Measurements from ENCODE around the gene SRGAP3.

The SRGAP3 gene

GRCh38 chr3:9021271-9022009 is 228.0 kb downstream of the SRGAP3 start:
- DNase-seq (ENCODE audit: low read depth, low spot score) = no peak

- no peak for DNase-seq (ENCODE audit: low read depth, low spot score)
Observed at GRCh38 chr3:9020426-9020825, 229.0 kb downstream of the SRGAP3 start.

DNA sequence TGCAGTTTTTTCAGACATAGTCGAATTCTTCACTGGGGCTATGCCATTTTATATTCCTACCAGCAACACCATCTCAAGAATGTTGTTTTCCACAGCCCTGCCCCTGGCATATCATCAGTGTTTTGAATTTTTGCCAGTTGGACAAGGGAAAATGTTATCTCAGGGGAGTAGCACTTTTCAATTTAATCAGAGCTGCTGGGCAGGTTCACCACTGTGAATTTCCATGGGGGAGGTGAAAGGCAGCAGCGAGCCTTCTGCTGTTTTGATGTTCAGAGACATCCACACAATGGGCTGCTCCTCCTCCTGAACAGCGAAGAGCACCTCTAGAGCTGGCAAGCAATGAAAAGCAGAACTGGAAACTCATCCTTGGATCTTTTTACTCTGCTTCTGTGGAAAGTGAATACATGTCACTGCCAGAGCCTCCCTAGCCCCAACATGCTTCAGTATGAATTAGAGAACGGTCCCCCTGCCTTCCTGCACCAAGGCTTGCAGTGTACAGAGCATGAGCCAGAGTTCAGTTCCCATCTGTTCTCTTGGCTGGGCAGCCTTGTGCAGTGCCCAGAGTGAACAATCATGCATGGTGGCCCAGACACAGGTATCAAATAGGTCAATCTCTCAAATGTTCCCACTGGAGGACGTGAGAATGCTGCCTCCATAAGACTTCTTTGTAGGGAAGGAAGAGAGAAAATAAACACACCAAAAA is 230.0 kb downstream of the SRGAP3 start:
- DNase-seq (ENCODE audit: low read depth, low spot score) = no peak

DNA sequence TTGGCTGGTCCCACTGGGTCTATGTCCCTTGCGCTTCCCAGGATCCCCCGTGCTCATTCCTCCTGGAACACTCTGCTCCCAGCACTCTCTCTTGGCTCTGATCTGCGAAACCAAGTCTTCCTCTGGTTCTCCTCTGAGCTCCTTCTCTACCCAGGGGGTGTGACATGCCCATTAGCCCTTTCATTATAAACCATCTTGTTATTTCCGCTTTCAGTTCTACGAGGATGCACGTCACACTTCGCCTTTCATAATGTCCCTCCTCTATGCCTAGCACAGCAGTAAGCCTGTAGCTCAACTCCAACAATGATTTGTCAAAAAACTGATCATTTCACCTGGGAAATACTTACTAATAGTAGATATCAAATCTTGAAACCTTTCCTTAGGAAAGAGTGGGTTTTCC is 234.2 kb downstream of the SRGAP3 start:
- DNase-seq (ENCODE audit: low read depth, low spot score) = no peak

- DNase-seq (ENCODE audit: low read depth, low spot score) = no peak
Observed at GRCh38 chr3:9013782-9014563, 235.5 kb downstream of the SRGAP3 start.

DNA sequence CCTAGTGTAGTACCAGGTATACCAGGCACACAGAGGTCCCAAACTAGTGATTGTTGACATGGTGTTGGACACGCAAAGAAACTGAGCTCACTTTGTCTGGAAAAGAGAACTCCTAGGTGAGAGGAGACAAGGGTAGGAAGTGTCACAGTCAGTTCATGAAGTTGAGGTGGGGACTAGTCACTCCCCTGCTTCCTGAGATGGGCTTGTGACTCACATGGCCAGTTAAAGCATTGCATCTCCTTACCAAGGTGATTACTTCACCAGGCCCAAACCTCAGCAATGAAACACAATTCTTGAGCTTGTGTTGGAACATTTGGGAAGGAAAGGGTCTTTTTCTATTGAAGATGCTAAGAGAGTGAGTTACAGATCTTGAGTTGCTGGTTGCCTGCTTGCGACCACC is 236.9 kb downstream of the SRGAP3 start:
- DNase-seq (ENCODE audit: low read depth, low spot score) = no peak

- DNase-seq (ENCODE audit: low read depth, low spot score) = no peak
Observed at GRCh38 chr3:9009976-9010545, 239.4 kb downstream of the SRGAP3 start.

- no peak for DNase-seq (ENCODE audit: low read depth, low spot score)
Observed at GRCh38 chr3:9008550-9009255, 240.7 kb downstream of the SRGAP3 start.

DNA sequence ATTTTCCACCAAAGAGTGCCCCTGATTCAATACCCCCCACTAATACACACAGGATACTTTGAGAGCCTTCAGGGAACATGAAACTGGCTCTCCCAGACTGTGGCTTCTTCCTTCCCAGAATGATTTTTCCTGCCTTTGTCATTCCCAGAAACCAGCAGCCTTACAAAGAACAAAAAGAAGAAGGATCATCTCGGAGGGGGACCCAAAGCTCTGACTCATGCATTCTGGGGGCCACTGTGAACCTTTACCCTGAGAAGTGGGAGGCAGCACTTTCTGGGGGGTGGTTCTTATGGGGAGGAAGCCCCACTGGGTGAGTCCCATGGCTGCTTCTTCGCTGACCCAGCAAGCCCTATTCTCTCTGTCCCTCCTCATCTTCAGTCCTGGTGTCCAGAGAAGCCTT is 241.5 kb downstream of the SRGAP3 start:
- DNase-seq (ENCODE audit: low read depth, low spot score) = no peak

GRCh38 chr3:9007213-9007612 is 242.2 kb downstream of the SRGAP3 start:
- no peak for DNase-seq (ENCODE audit: low read depth, low spot score)

- no peak for DNase-seq (ENCODE audit: low read depth, low spot score)
Observed at GRCh38 chr3:9000041-9000440, 249.4 kb downstream of the SRGAP3 start.

DNA sequence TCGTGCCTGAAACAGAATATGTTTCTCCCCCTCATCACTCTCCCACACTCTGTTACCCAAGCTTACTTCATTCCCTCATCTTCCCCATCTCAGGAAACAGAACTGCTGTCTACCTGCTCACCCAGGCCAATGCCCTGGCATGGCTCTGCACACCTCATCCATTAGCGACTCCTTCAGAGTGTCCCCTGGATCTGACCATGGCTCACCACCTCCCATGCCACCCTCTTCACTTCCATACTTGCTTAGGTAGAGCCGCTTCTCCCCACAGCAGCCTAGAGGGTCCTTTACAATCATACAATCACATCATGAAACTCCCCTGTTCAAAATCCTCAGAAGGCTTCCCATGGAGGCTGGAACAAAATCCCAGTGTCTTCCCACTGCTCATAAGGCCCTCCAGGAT is 252.3 kb downstream of the SRGAP3 start:
- no peak for DNase-seq (ENCODE audit: low read depth, low spot score)

DNA sequence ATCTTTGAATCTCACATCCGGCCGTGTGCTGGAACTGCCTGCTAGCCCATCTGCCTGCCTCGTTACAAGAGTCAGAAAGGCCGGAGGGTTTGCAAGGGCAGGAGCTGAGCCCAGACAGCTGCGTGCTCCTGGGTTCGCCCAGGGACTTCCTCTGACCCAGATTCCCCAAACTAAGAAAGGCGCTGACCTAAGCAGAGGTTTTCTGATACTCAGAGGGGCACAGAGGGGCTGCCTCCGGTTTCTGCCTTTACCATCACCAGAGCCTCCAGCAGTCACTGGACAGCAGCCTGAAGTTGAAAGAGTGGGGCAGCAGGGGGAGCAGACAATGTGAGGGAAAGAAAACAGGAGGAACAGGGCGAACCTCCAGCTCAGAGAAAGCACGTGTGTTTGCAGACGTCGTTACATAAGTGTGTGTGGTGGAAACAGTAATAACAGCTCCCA is 252.7 kb downstream of the SRGAP3 start:
- no peak for DNase-seq (ENCODE audit: low read depth, low spot score)

- no peak for DNase-seq (ENCODE audit: low read depth, low spot score)
Observed at GRCh38 chr3:8996216-8996615, 253.2 kb downstream of the SRGAP3 start.

DNA sequence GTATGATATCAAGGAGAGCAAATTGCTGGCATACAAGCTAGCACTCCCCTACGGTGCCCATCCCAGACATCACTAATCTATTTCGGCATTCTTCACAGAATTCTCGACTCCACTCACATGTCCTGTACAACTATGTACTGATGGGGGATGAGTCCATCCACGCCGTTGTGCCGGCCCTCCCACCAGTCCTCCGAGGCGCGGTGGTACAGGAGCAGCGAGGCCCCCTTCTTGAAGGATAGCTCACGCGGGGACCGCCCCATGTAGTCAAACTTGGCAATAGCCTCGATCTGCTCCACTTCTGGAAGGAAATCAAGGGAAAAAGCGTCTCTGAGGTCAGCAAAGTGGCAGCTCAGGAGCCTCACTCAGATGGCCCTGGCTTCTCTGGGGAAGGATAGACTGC is 255.2 kb downstream of the SRGAP3 start:
- no peak for DNase-seq (ENCODE audit: low read depth, low spot score)

DNA sequence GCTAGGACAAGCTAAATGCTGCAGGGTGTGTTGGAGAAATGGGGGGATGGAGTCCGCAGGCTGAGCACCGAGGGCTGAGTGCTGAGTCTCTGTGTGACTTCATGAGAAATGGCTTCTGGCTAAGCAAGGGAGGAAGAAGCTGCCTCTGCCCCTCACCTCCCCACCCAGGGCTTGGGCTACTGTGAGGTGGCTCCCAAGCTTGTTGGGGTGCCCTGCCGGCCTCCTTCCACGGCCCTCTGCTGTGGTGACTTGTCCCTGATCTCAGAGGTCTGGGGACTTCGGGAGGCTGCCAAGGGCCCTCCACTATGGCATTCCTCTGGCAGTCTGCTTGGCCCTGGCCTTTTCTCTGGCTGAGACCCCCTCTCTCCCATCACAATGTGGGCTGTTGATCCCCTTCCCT is 256.1 kb downstream of the SRGAP3 start:
- DNase-seq (ENCODE audit: low read depth, low spot score) = no peak

GRCh38 chr3:8992854-8993253 is 256.6 kb downstream of the SRGAP3 start:
- no peak for DNase-seq (ENCODE audit: low read depth, low spot score)

DNA sequence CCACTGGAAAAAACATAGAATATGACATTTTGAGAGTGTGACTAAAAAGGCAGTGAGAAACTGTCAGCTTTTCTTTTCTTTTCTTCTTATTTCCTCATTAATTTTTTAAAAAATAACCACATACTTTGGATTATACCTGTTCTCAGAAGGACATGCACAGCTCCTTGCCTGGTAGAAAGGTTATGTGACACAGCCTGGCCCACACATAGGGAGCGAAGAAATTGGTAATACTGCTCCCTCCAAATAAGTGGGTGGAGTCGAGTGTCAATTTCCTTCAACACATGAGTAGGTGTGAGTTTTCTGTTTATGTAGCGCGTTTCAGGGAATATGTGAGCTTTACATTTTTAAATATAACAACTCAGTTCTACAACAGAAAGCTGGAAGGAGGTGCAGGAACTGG is 257.2 kb downstream of the SRGAP3 start:
- no peak for DNase-seq (ENCODE audit: low read depth, low spot score)

GRCh38 chr3:8990266-8991215 is 258.9 kb downstream of the SRGAP3 start:
- DNase-seq (ENCODE audit: low read depth, low spot score) = no peak

GRCh38 chr3:8988791-8989558 is 260.5 kb downstream of the SRGAP3 start:
- DNase-seq (ENCODE audit: low read depth, low spot score) = no peak

Data from activated naive CD8-positive, alpha-beta T cell treated with anti-CD3 and anti-CD28 coated beads, Interleukin-2, amount 50 U/mL, for 16 hours (primary cell).